ENCODE measurements around the gene PARP8. TPM values are rescaled to one million over a fixed set of nuclear protein-coding genes. Genes with fewer than 3 reads are reported as not detected.

The PARP8 gene
- total RNA-seq, 4 donors from 2014 or later, result 4.8 to 13.7 (median 8.2) TPM

GRCh38 chr5:50832657-50833284 is 166.3 kb downstream of the PARP8 start:
- intact Hi-C loops (cut with DNase I; ENCODE audit: low total_unique reads), result no loop called here

GRCh38 chr5:50836356-50836755 is 169.9 kb downstream of the PARP8 start:
- intact Hi-C loops (cut with DNase I; ENCODE audit: low total_unique reads), result no loop called here
- WGBS, 2 donors, result 95 to 96% methylated on average over 2 of the region's 2 CpGs
- DNase-seq (ENCODE audit: low spot score in 2 of 2), result no peak
- no peak overlapping the region for H3K4me3 ChIP-seq (ENCODE audit: low read depth, poor library complexity, severe bottlenecking)
- TF ChIP-seq CTCF (IDR thresholded peaks at IDR 0.05) (no peak), POLR2A (IDR thresholded peaks at IDR 0.05) (no peak)

More at GRCh38 chr5:50832657-50833284, 166.3 kb downstream of the PARP8 start:
- DNase-seq (ENCODE audit: low spot score in 2 of 2), result no peak
- H3K4me3 ChIP-seq (ENCODE audit: low read depth, poor library complexity, severe bottlenecking), result no peak overlapping the region
- TF ChIP-seq POLR2A (IDR thresholded peaks at IDR 0.05), result no peak
- no peak for TF ChIP-seq CTCF (IDR thresholded peaks at IDR 0.05)
- WGBS, 2 donors, result 87 to 93% methylated on average over 4 of the region's 4 CpGs

GRCh38 chr5:50839472-50839871 is 173.0 kb downstream of the PARP8 start:
- intact Hi-C loops (cut with DNase I; ENCODE audit: low total_unique reads), result no loop called here
- TF ChIP-seq CTCF (IDR thresholded peaks at IDR 0.05) (no peak), POLR2A (IDR thresholded peaks at IDR 0.05) (no peak)
- no peak for DNase-seq (ENCODE audit: low spot score in 2 of 2)
- no peak overlapping the region for H3K4me3 ChIP-seq (ENCODE audit: low read depth, poor library complexity, severe bottlenecking)

GRCh38 chr5:50843091-50843490 is 176.7 kb downstream of the PARP8 start:
- no peak for TF ChIP-seq POLR2A (IDR thresholded peaks at IDR 0.05)
- TF ChIP-seq CTCF (IDR thresholded peaks at IDR 0.05), result no peak
- intact Hi-C loops (cut with DNase I; ENCODE audit: low total_unique reads), result no loop called here
- DNase-seq (ENCODE audit: low spot score in 2 of 2), result no peak

GRCh38 chr5:50846261-50846660 is 179.8 kb downstream of the PARP8 start:
- no peak for DNase-seq (ENCODE audit: low spot score in 2 of 2)
- intact Hi-C loops (cut with DNase I; ENCODE audit: low total_unique reads), result no loop called here
- no peak overlapping the region for H3K4me3 ChIP-seq (ENCODE audit: low read depth, poor library complexity, severe bottlenecking)
- TF ChIP-seq CTCF (IDR thresholded peaks at IDR 0.05) (no peak), POLR2A (IDR thresholded peaks at IDR 0.05) (no peak)
- 80 to 85% methylated on average over 2 of the region's 2 CpGs for WGBS, 2 donors

More at GRCh38 chr5:50843091-50843490, 176.7 kb downstream of the PARP8 start:
- H3K4me3 ChIP-seq (ENCODE audit: low read depth, poor library complexity, severe bottlenecking), result no peak overlapping the region

GRCh38 chr5:50849554-50849953 is 183.1 kb downstream of the PARP8 start:
- no peak for DNase-seq (ENCODE audit: low spot score in 2 of 2)
- 91 to 94% methylated on average over 3 of the region's 3 CpGs for WGBS, 2 donors
- H3K4me3 ChIP-seq (ENCODE audit: low read depth, poor library complexity, severe bottlenecking), result no peak overlapping the region
- intact Hi-C loops (cut with DNase I; ENCODE audit: low total_unique reads), result no loop called here
- no peak for TF ChIP-seq CTCF (IDR thresholded peaks at IDR 0.05)
- TF ChIP-seq POLR2A (IDR thresholded peaks at IDR 0.05), result no peak
